Astrocyte (in vitro differentiated cells and primary cell): ENCODE results near the gene GLB1L. TPM values are rescaled to one million over a fixed set of nuclear protein-coding genes. Genes with fewer than 3 reads are reported as not detected.

Experiments
- DNase-seq: peaks from one replicate; pipeline ENCODE4 v3.0.0-alpha.2; 2010; ENCODE audit warnings: low read depth
- FAIRE-seq: peaks from 2 replicates; lab custom pipeline; 2011; peaks lifted over from hg19 to GRCh38; lab: Jason Lieb, UNC
- H2AFZ ChIP-seq: 2 replicates; pipeline ENCODE4 v1.6.0; 2012; ENCODE audit warnings: low read depth, low read length, inconsistent platforms
- H3K27ac ChIP-seq: 2 replicates; pipeline ENCODE4 v1.5.1; 2011; ENCODE audit warnings: low read depth, low read length, inconsistent platforms
- H3K27me3 ChIP-seq: 2 replicates; pipeline ENCODE4 v1.6.0; 2011; ENCODE audit warnings: low read length, inconsistent platforms; ENCODE audit not compliant: insufficient read depth
- H3K36me3 ChIP-seq: 2 replicates; pipeline ENCODE4 v1.5.1; 2011; ENCODE audit warnings: low read length, inconsistent platforms; ENCODE audit not compliant: insufficient read depth
- H3K4me1 ChIP-seq: 2 replicates; pipeline ENCODE4 v1.5.1; 2011; ENCODE audit warnings: low read length, inconsistent platforms; ENCODE audit not compliant: insufficient read depth
- H3K4me2 ChIP-seq: 2 replicates; pipeline ENCODE4 v1.6.0; 2012; ENCODE audit warnings: low read length, inconsistent platforms
- H3K4me3 ChIP-seq: 2 replicates; pipeline ENCODE4 v1.5.1; 2011; ENCODE audit warnings: low read depth, mild to moderate bottlenecking, low read length, inconsistent platforms; ENCODE audit not compliant: insufficient read depth
- H3K79me2 ChIP-seq: 2 replicates; pipeline ENCODE4 v1.6.0; 2012; ENCODE audit warnings: mild to moderate bottlenecking, low read length, inconsistent platforms; ENCODE audit not compliant: insufficient read depth
- H3K9ac ChIP-seq: 2 replicates; pipeline ENCODE4 v1.6.0; 2012; ENCODE audit warnings: mild to moderate bottlenecking, low read length, inconsistent platforms
- H3K9me3 ChIP-seq: 2 replicates; pipeline ENCODE4 v1.5.1; 2012; ENCODE audit warnings: low read depth, mild to moderate bottlenecking, low read length, inconsistent platforms; ENCODE audit not compliant: insufficient read depth
- H4K20me1 ChIP-seq: 2 replicates; pipeline ENCODE4 v1.6.0; 2012; ENCODE audit warnings: low read length, inconsistent platforms; ENCODE audit not compliant: insufficient read depth
- H3K27ac Mint-ChIP-seq: one replicate; pipeline ENCODE4 v1.8.0; 2021; ENCODE audit warnings: mild to moderate bottlenecking, mixed read lengths; ENCODE audit not compliant: unreplicated experiment
- H3K27me3 Mint-ChIP-seq: one replicate; pipeline ENCODE4 v1.8.0; 2021; ENCODE audit warnings: low read depth, mixed read lengths; ENCODE audit not compliant: unreplicated experiment
- H3K36me3 Mint-ChIP-seq: one replicate; pipeline ENCODE4 v1.8.0; 2021; ENCODE audit warnings: low read depth, mixed read lengths; ENCODE audit not compliant: unreplicated experiment
- H3K4me1 Mint-ChIP-seq: one replicate; pipeline ENCODE4 v1.8.0; 2021; ENCODE audit warnings: low read depth, mixed read lengths; ENCODE audit not compliant: unreplicated experiment
- H3K4me3 Mint-ChIP-seq: one replicate; pipeline ENCODE4 v1.8.0; 2021; ENCODE audit warnings: mild to moderate bottlenecking, moderate library complexity, mixed read lengths; ENCODE audit not compliant: unreplicated experiment
- H3K9me3 Mint-ChIP-seq: one replicate; pipeline ENCODE4 v1.8.0; 2021; ENCODE audit warnings: mild to moderate bottlenecking, mixed read lengths; ENCODE audit not compliant: unreplicated experiment
- EZH2 ChIP-seq: IDR thresholded peaks from 2 replicates; pipeline ENCODE4 v1.6.1; 2012; ENCODE audit warnings: mild to moderate bottlenecking, low read length, inconsistent platforms; ENCODE audit not compliant: insufficient read depth
- total RNA-seq: library from RNA; stranded (reverse); gene quantifications from 2 replicates; pipeline ENCODE4 v1.2.1, GENCODE V29; 2021
- TF ChIP-seq, protein P1 (sequence below): IDR thresholded peaks from 2 replicates; pipeline ENCODE4 v1.5.1; 2011; ENCODE audit warnings: low read depth, mild to moderate bottlenecking, inconsistent platforms, low read length, moderate library complexity; ENCODE audit not compliant: insufficient read depth

Gene GLB1L
- total RNA-seq, 1 donor from 2014 or later: 2.7 TPM

- Mint-ChIP-seq H3K27me3 (peaks cover 4% of the 10 kb centered on the region), H3K36me3 (peaks cover 3% of the 10 kb centered on the region), H3K4me1 (peaks cover 11% of the 10 kb centered on the region), H3K9me3 (no peaks in the 10 kb centered on the region), H3K4me3 (peak overlapping the region; percentile 88), H3K27ac (no peak overlapping the region)
- no peaks in the 10 kb centered on the region for H3K27me3 ChIP-seq
- peaks cover 15% of the 10 kb centered on the region for H4K20me1 ChIP-seq
- no peak for FAIRE-seq
- H3K9ac ChIP-seq: peak overlapping the region; percentile 77
- H3K36me3 ChIP-seq: no peaks in the 10 kb centered on the region
- H3K27ac ChIP-seq: peak overlapping the region; percentile 35
- H3K4me3 ChIP-seq: peak overlapping the region; percentile 64
- no peak for DNase-seq
- peak overlapping the region; percentile 83 for H3K4me2 ChIP-seq
- H3K9me3 ChIP-seq: no peaks in the 10 kb centered on the region
- TF ChIP-seq EZH2: no peak
- TF ChIP-seq, protein P1, sequence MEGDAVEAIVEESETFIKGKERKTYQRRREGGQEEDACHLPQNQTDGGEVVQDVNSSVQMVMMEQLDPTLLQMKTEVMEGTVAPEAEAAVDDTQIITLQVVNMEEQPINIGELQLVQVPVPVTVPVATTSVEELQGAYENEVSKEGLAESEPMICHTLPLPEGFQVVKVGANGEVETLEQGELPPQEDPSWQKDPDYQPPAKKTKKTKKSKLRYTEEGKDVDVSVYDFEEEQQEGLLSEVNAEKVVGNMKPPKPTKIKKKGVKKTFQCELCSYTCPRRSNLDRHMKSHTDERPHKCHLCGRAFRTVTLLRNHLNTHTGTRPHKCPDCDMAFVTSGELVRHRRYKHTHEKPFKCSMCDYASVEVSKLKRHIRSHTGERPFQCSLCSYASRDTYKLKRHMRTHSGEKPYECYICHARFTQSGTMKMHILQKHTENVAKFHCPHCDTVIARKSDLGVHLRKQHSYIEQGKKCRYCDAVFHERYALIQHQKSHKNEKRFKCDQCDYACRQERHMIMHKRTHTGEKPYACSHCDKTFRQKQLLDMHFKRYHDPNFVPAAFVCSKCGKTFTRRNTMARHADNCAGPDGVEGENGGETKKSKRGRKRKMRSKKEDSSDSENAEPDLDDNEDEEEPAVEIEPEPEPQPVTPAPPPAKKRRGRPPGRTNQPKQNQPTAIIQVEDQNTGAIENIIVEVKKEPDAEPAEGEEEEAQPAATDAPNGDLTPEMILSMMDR: no peak
- peak overlapping the region; percentile 73 for H2AFZ ChIP-seq
- peaks cover 16% of the 10 kb centered on the region for H3K4me1 ChIP-seq
- peaks cover 6% of the 10 kb centered on the region for H3K79me2 ChIP-seq
These were observed 39.3 kb downstream of the GLB1L start for GRCh38 chr2:219205981-219206327.

DNA sequence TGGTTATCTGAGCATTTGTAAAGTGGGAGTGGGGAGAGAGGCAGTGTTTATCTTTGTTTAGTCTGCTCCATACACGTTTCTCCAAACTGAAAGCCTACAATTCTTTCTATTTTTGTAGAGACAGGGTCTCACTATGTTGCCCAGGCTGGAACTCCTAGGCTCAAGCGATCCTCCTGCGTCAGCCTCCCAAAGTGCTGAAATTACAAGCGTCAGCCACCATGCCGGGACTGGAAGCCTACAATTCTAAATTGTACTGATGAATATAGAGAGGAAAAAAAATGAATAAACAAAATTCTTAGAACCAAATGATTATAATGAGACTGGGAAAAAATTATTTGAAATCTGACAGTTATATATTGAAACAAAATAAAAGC, 40.1 kb downstream of the GLB1L start:
- peak overlapping the region; percentile 69 for H3K4me3 Mint-ChIP-seq
- no peak for FAIRE-seq
- H4K20me1 ChIP-seq: peaks cover 15% of the 10 kb centered on the region

More for the DNA sequence above, 40.1 kb downstream of the GLB1L start:
- Histone ChIP-seq H3K36me3 (no peaks in the 10 kb centered on the region), H2AFZ (no peak overlapping the region), H3K27me3 (no peaks in the 10 kb centered on the region), H3K4me3 (no peak overlapping the region), H3K9me3 (no peaks in the 10 kb centered on the region), H3K79me2 (peaks cover 6% of the 10 kb centered on the region), H3K4me2 (no peak overlapping the region), H3K27ac (no peak overlapping the region), H3K4me1 (peaks cover 16% of the 10 kb centered on the region), H3K9ac (no peak overlapping the region)
- TF ChIP-seq EZH2: no peak
- TF ChIP-seq, protein P1: no peak
- H3K9me3 Mint-ChIP-seq: no peaks in the 10 kb centered on the region
- H3K4me1 Mint-ChIP-seq: peaks cover 11% of the 10 kb centered on the region
- no peak overlapping the region for H3K27ac Mint-ChIP-seq
- no peak for DNase-seq
- peaks cover 10% of the 10 kb centered on the region for H3K27me3 Mint-ChIP-seq
- peaks cover 3% of the 10 kb centered on the region for H3K36me3 Mint-ChIP-seq
